Keratinocyte (primary cell): Measurements from ENCODE around the gene MCEE. TPM values are rescaled to one million over a fixed set of nuclear protein-coding genes. Genes with fewer than 3 reads are reported as not detected.

Experiments
- DNase-seq: peaks from one replicate; pipeline ENCODE4 v3.0.0-alpha.2; 2011; ENCODE audit warnings: low read depth, missing footprints, low spot score
- FAIRE-seq: peaks from 2 replicates; lab custom pipeline; 2011; peaks lifted over from hg19 to GRCh38; lab: Jason Lieb, UNC
- H2AFZ ChIP-seq: 2 replicates; pipeline ENCODE4 v1.6.0; 2012; ENCODE audit warnings: low read length, control low read depth, inconsistent platforms; ENCODE audit not compliant: control insufficient read depth
- H3K27ac ChIP-seq: 2 replicates; pipeline ENCODE4 v1.5.1; 2011; ENCODE audit warnings: low read length; ENCODE audit not compliant: control insufficient read depth, insufficient read depth
- H3K27me3 ChIP-seq: 3 replicates; pipeline ENCODE4 v1.6.0; 2011; ENCODE audit warnings: low read length; ENCODE audit not compliant: control insufficient read depth, insufficient read depth; ENCODE audit errors: extremely low read depth
- H3K36me3 ChIP-seq, 2 experiments: 2 replicates in 1 of 2; 3 replicates in 1 of 2; pipeline ENCODE4 v1.5.1; 2011; ENCODE audit warnings: low read length in 2 of 2, mild to moderate bottlenecking in 1 of 2; ENCODE audit not compliant: control insufficient read depth in 2 of 2, insufficient read depth in 2 of 2; ENCODE audit errors: extremely low read depth in 1 of 2
- H3K4me1 ChIP-seq: 3 replicates; pipeline ENCODE4 v1.5.1; 2011; ENCODE audit warnings: low read length; ENCODE audit not compliant: control insufficient read depth, insufficient read depth; ENCODE audit errors: extremely low read depth
- H3K4me2 ChIP-seq: 3 replicates; pipeline ENCODE4 v1.6.0; 2011; ENCODE audit warnings: low read depth, low read length; ENCODE audit not compliant: control insufficient read depth, insufficient read depth; ENCODE audit errors: extremely low read depth
- H3K4me3 ChIP-seq, 3 experiments: fragments of 200-600 bp in 1 of 3; sonication (generic) in 1 of 3; 2 replicates in 2 of 3; 3 replicates in 1 of 3; pipeline ENCODE4 v1.5.1; 2011 to 2016; ENCODE audit warnings: low read length in 3 of 3, mild to moderate bottlenecking in 3 of 3, control low read depth in 2 of 3, inconsistent platforms in 1 of 3, low read depth in 1 of 3, mixed read lengths in 1 of 3, mixed run types in 1 of 3, moderate library complexity in 1 of 3; ENCODE audit not compliant: control insufficient read depth in 2 of 3, insufficient read depth in 2 of 3; ENCODE audit errors: extremely low read depth in 1 of 3
- H3K79me2 ChIP-seq: 2 replicates; pipeline ENCODE4 v1.6.0; 2012; ENCODE audit warnings: low read length; ENCODE audit not compliant: control insufficient read depth, insufficient read depth
- H3K9ac ChIP-seq: 3 replicates; pipeline ENCODE4 v1.6.0; 2011; ENCODE audit warnings: low read length; ENCODE audit not compliant: control insufficient read depth, insufficient read depth; ENCODE audit errors: extremely low read depth
- H3K9me1 ChIP-seq: 3 replicates; pipeline ENCODE4 v1.6.0; 2011; ENCODE audit warnings: low read length; ENCODE audit not compliant: control insufficient read depth, insufficient read depth; ENCODE audit errors: extremely low read depth
- H3K9me3 ChIP-seq: 2 replicates; pipeline ENCODE4 v1.5.1; 2012; ENCODE audit warnings: low read depth, low read length; ENCODE audit not compliant: control insufficient read depth
- H4K20me1 ChIP-seq: 3 replicates; pipeline ENCODE4 v1.6.0; 2011; ENCODE audit warnings: low read length; ENCODE audit not compliant: control insufficient read depth, insufficient read depth; ENCODE audit errors: extremely low read depth
- EZH2 ChIP-seq: IDR thresholded peaks from one replicate; pipeline ENCODE4 v1.6.1; 2012; ENCODE audit warnings: inconsistent platforms, mild to moderate bottlenecking, low read length, moderate library complexity
- dilution Hi-C: fragments of 300-500 bp; cut with MboI; formaldehyde crosslinking; loops from one replicate; pipeline ENCODE4 v1.7.0; 2020; ENCODE audit warnings: low sequenced_read_pairs; ENCODE audit not compliant: extremely low pct_ligation_motif_present
- polyA plus RNA-seq, 5 experiments: library from polyadenylated mRNA; depleted of rRNA in 3 of 5; stranded (reverse) in 3 of 5; stranded (forward) in 1 of 5; unstranded in 1 of 5; fragments of >200 nt; gene quantifications; 1 replicate in 1 of 5; 2 replicates in 3 of 5; 3 replicates in 1 of 5; pipeline versions ENCODE4 v1.2.1 to v1.2.3, GENCODE V29; 2011 to 2012; ENCODE audit warnings: missing spikeins in 2 of 5, low read depth in 1 of 5, low replicate concordance in 1 of 5
- TF ChIP-seq, protein P1 (sequence below), 3 experiments: IDR thresholded peaks in 1 of 3; conservative IDR thresholded peaks in 1 of 3; optimal IDR thresholded peaks in 1 of 3; 2 replicates in 2 of 3; 3 replicates in 1 of 3; pipeline versions ENCODE3 to v1.5.1; 2011; ENCODE audit warnings: low read length in 3 of 3, mild to moderate bottlenecking in 3 of 3, moderate library complexity in 2 of 3, control low read depth in 1 of 3, inconsistent platforms in 1 of 3; ENCODE audit not compliant: insufficient read depth in 2 of 3; ENCODE audit errors: extremely low read depth in 1 of 3

The MCEE gene
- polyA plus RNA-seq, 1 donor (not counting 4 experiments of a cell fraction or from before 2014, with no cell fraction given): 7.4 TPM

DNA sequence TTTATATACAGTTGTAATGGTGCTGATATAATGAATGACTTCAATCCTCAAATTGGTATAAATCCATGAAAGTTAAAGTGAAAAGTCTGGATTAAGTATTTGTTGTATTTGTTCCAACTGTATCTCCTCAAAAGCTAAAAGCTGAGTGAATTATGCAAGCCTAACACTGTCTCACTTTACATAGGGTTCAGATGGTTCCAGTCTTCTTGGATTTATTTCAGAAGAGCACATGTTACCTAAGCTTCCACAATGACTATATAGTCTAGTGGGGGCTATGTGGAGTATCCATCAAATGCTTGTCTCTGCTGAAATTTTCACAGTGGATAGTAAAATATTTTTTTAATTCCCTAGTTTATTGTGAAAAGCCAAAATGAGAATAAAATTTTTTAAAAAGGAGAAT, 13.0 kb downstream of the MCEE start:
- Histone ChIP-seq H3K27ac (no peak overlapping the region), H3K4me3 (no peak overlapping the region), H3K9ac (no peak overlapping the region), H3K36me3 (no peaks in the 10 kb centered on the region), H3K9me3 (no peaks in the 10 kb centered on the region), H3K27me3 (no peaks in the 10 kb centered on the region), H3K9me1 (peaks cover 2% of the 10 kb centered on the region), H3K4me1 (no peaks in the 10 kb centered on the region), H4K20me1 (no peaks in the 10 kb centered on the region), H3K4me2 (no peak overlapping the region), H2AFZ (no peak overlapping the region), H3K79me2 (no peaks in the 10 kb centered on the region)
- TF ChIP-seq, protein P1, sequence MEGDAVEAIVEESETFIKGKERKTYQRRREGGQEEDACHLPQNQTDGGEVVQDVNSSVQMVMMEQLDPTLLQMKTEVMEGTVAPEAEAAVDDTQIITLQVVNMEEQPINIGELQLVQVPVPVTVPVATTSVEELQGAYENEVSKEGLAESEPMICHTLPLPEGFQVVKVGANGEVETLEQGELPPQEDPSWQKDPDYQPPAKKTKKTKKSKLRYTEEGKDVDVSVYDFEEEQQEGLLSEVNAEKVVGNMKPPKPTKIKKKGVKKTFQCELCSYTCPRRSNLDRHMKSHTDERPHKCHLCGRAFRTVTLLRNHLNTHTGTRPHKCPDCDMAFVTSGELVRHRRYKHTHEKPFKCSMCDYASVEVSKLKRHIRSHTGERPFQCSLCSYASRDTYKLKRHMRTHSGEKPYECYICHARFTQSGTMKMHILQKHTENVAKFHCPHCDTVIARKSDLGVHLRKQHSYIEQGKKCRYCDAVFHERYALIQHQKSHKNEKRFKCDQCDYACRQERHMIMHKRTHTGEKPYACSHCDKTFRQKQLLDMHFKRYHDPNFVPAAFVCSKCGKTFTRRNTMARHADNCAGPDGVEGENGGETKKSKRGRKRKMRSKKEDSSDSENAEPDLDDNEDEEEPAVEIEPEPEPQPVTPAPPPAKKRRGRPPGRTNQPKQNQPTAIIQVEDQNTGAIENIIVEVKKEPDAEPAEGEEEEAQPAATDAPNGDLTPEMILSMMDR (optimal IDR thresholded peaks at IDR 0.05 in 1 of 3, IDR thresholded peaks at IDR 0.05 in 1 of 3, conservative IDR thresholded peaks at IDR 0.05 in 1 of 3; ENCODE audit: extremely low read depth in 1 of 3, insufficient read depth in 2 of 3, low read length in 3 of 3): no peak
- no peak for TF ChIP-seq EZH2
- dilution Hi-C loops: no loop called here
- no peak for FAIRE-seq
- no peak for DNase-seq

GRCh38 chr2:71113843-71114242, 16.2 kb downstream of the MCEE start:
- DNase-seq (no peak), FAIRE-seq (no peak)
- no peak overlapping the region for H3K9ac ChIP-seq
- no peak overlapping the region for H2AFZ ChIP-seq
- dilution Hi-C loops: no loop called here
- H3K36me3 ChIP-seq: no peaks in the 10 kb centered on the region
- TF ChIP-seq, protein P1 (optimal IDR thresholded peaks at IDR 0.05 in 1 of 3, IDR thresholded peaks at IDR 0.05 in 1 of 3, conservative IDR thresholded peaks at IDR 0.05 in 1 of 3; ENCODE audit: extremely low read depth in 1 of 3, insufficient read depth in 2 of 3, low read length in 3 of 3): no peak
- TF ChIP-seq EZH2: no peak
- H3K79me2 ChIP-seq: no peaks in the 10 kb centered on the region
- no peak overlapping the region for H3K27ac ChIP-seq
- H3K4me3 ChIP-seq: no peak overlapping the region
- no peaks in the 10 kb centered on the region for H3K9me3 ChIP-seq
- H3K27me3 ChIP-seq: no peaks in the 10 kb centered on the region
- no peak overlapping the region for H3K4me2 ChIP-seq
- no peaks in the 10 kb centered on the region for H4K20me1 ChIP-seq
- H3K9me1 ChIP-seq: no peaks in the 10 kb centered on the region
- H3K4me1 ChIP-seq: no peaks in the 10 kb centered on the region
